Body of pancreas (tissue), 4 donors: ENCODE results near the gene FUT8.

Experiments used
- POLR2A ChIP-seq, 3 donors: fragments of 450-650 bp; IDR thresholded peaks; one replicate each; pipeline ENCODE4 v1.6.1; 2016; ENCODE audit warnings: antibody characterized with exemption in 3 of 3, mild to moderate bottlenecking in 2 of 3
- TF ChIP-seq, protein P1 (sequence below), 7 experiments: fragments of 450-650 bp in 4 of 7; fragments of 200-600 bp in 3 of 7; sonication (generic) in 3 of 7; IDR thresholded peaks; one replicate each; pipeline ENCODE4 v1.5.1; 2016 to 2019; ENCODE audit warnings: antibody characterized with exemption in 7 of 7

DNA sequence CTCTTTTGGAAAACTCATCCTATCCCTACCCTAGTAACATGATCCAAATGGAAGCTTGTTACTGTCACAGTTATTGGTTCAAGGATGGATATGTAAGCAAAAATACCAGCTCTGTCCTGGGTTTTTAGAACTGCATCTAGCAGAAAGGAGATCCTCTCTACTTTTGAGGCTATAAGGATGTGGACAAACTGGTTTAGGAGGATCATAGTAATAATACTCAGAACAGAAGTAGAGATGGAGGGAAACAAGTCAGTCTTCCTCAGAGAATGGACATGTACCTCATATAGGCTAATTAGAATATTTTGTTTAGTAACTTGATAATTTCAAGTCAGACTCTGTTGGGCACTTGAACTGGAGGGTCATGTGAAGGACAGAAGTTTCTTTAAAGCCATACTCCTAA lies 26.6 kb downstream of the FUT8 start:
- TF ChIP-seq, protein P1, sequence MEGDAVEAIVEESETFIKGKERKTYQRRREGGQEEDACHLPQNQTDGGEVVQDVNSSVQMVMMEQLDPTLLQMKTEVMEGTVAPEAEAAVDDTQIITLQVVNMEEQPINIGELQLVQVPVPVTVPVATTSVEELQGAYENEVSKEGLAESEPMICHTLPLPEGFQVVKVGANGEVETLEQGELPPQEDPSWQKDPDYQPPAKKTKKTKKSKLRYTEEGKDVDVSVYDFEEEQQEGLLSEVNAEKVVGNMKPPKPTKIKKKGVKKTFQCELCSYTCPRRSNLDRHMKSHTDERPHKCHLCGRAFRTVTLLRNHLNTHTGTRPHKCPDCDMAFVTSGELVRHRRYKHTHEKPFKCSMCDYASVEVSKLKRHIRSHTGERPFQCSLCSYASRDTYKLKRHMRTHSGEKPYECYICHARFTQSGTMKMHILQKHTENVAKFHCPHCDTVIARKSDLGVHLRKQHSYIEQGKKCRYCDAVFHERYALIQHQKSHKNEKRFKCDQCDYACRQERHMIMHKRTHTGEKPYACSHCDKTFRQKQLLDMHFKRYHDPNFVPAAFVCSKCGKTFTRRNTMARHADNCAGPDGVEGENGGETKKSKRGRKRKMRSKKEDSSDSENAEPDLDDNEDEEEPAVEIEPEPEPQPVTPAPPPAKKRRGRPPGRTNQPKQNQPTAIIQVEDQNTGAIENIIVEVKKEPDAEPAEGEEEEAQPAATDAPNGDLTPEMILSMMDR (IDR thresholded peaks at IDR 0.05) = no peak
- TF ChIP-seq POLR2A (IDR thresholded peaks at IDR 0.05) = no peak
